GM20431 (cell line): ENCODE measurements around the gene GSDME.

Experiments
- in situ Hi-C: fragments of 300-500 bp; cut with MseI, MboI; formaldehyde crosslinking; loops from one replicate; pipeline ENCODE4 v1.15.0; 2020; ENCODE audit warnings: low sequenced_read_pairs; ENCODE audit not compliant: unreplicated experiment

GSDME gene

DNA sequence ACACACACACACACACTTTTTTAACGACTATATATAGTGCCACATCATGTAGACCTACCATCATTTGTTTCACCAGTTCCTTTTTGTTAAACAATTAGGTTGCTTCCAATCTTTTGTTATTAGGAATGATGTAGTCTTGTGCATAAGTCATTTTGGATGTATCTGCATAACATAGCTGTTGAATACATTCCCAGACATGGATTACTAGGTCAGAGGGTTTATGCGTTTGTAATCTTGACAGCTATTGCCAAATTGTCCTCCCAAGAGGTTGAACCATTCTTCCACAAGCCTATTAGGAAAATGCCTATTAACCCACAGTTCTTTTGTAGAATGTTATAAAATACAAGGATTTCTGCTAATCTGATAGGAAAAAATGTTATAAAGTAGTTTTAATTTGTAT, 96.7 kb downstream of the GSDME start:
- in situ Hi-C loops = loop anchor here (25.0 kb wide), 2 partner anchors 248 to 373 kb away; partner anchors contain the start of gene NPY

DNA sequence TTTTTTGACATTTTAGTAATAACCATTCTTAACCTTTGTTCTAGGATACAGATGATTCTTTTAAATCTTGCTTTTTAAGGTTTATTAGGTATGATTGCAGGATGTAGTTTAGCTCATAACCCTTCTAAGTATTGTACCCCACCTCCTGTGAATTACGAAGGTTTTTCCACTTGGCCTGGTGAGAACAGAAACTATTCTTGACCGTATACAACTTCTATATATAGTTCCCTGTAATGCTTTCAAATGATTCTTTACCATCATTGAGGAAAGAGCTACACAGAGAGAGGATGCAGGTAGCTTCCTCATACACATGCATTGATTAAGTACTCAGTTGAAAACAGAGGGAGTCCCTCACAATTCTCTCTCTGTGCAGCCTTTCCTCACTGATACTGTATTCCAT, 97.8 kb downstream of the GSDME start:
- in situ Hi-C loops = loop anchor here (25.0 kb wide), 2 partner anchors 247 to 372 kb away; partner anchors contain the start of gene NPY

DNA sequence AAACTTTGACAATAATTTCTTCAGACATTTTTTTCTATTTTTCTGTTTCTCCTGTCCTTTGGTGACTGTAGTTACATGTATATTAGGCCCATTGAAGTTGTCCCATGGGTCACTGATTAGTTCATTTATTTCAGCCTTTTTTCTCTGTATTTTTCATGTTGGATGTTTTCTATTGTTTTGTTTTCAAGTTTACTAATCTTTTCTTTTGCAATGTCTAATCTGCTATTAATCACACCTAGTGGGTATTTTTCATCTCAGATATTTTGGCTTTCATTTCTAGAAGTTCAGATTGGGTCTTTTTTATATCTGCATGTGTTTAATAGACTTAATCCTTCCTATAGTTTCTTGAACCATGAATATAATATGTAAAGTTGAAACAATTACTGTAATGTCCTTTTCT, 99.3 kb downstream of the GSDME start:
- in situ Hi-C loops = loop anchor here (25.0 kb wide), 2 partner anchors 246 to 371 kb away; partner anchors contain the start of gene NPY

DNA sequence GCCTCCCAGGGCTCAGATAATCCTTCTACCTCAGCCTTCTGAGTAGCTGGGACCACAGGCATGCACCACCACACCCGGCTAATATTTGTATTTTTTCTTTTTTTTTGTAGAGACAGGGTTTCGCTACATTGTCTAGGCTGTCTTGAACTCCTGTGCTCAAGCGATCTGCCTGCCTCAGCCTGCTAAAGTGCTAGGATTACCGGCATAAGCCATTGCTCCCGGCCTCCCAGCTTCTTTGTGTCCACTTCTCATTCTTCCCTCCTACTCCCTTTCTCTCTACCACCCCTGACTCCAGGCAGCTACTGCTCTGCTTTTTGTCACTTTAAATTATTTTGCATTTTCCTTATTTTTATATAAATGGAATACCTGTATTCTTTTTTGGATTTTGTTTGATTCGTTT, 100.7 kb downstream of the GSDME start:
- in situ Hi-C loops = loop anchor here (25.0 kb wide), 2 partner anchors 244 to 369 kb away; partner anchors contain the start of gene NPY

- in situ Hi-C loops = loop anchor here (25.0 kb wide), 2 partner anchors 242 to 367 kb away; partner anchors contain the start of gene NPY
Observed at GRCh38 chr7:24654305-24654704, 103.0 kb downstream of the GSDME start.

- in situ Hi-C loops = loop anchor here (25.0 kb wide), 2 partner anchors 241 to 366 kb away; partner anchors contain the start of gene NPY
Observed at GRCh38 chr7:24653316-24654085, 103.8 kb downstream of the GSDME start.

- in situ Hi-C loops = loop anchor here (25.0 kb wide), 2 partner anchors 240 to 365 kb away; partner anchors contain the start of gene NPY
Observed at GRCh38 chr7:24652251-24652939, 104.9 kb downstream of the GSDME start.
